ENCODE data around the gene RTP2. TPM values are rescaled to one million over a fixed set of nuclear protein-coding genes. Genes with fewer than 3 reads are reported as not detected.

The RTP2 gene
- total and polyA plus RNA-seq, 9 of the 15 experiments (the other 6 are each of a cell fraction or from before 2014, with no cell fraction given), result not detected

GRCh38 chr3:187669675-187670504 lies 32.5 kb downstream of the RTP2 start, which contains the start of gene SST (continued):
- no peak for TF ChIP-seq ZNF449 (CRISPR knock-in tag; IDR thresholded peaks at IDR 0.05)
- no peak for TF ChIP-seq FOXA1 (IDR thresholded peaks at IDR 0.05; ENCODE audit: borderline replicate concordance)
- TF ChIP-seq EHMT2 (IDR thresholded peaks at IDR 0.05), result peak; percentile 98
- no peak for TF ChIP-seq POLR2H (tag; IDR thresholded peaks at IDR 0.05; ENCODE audit: low read depth)
- TF ChIP-seq NR2C1 (IDR thresholded peaks at IDR 0.05), result no peak
- peak; percentile 34; the same call in 1 of the 2 replicates for TF ChIP-seq NR2C1 (tag; IDR thresholded peaks at IDR 0.05)
- TF ChIP-seq ZNF311 (CRISPR knock-in tag; IDR thresholded peaks at IDR 0.05), result 0 out of 2 replicates have a peak, but pooled peaks have one; percentile 40
- peak; percentile 74 for TF ChIP-seq ZNF511 (CRISPR knock-in tag; IDR thresholded peaks at IDR 0.05)
- TF ChIP-seq ATF6 (CRISPR knock-in tag; IDR thresholded peaks at IDR 0.05), result 0 out of 2 replicates have a peak, but pooled peaks have one; percentile 73
- peak; percentile 69 for TF ChIP-seq NR3C1 (CRISPR knock-in tag; IDR thresholded peaks at IDR 0.05)
- TF ChIP-seq MYNN (IDR thresholded peaks at IDR 0.05), result no peak
- TF ChIP-seq MYNN (CRISPR knock-in tag; IDR thresholded peaks at IDR 0.05), result peak; percentile 79; the same call in 1 of the 2 replicates
- peak; percentile 93 for TF ChIP-seq ZNF766 (CRISPR knock-in tag; conservative IDR thresholded peaks at IDR 0.05)
- TF ChIP-seq ZBTB11 (CRISPR knock-in tag; IDR thresholded peaks at IDR 0.05), result peak in 1 of 3 experiments; percentile 49; a peak in 1 of 6 replicates

All from K562 (cell line).